Activated B cell treated with CpG ODN at 0.5 μM for 24 hours (primary cell): ENCODE data around the gene FAM234B. TPM values are rescaled to one million over a fixed set of nuclear protein-coding genes. Genes with fewer than 3 reads are reported as not detected.

Source experiments
- ATAC-seq: fragments of 200-7000 bp; cut with Tn5 transposase; one replicate; pipeline ENCODE4 v1.10.0; 2021; ENCODE audit warnings: low read depth, mild to moderate bottlenecking, moderate library complexity
- CTCF ChIA-PET: fragments of 350-600 bp; sonication (Branson Sonifier 250); formaldehyde crosslinking; loops from one replicate; lab custom pipeline; 2021; ENCODE audit warnings: antibody characterized with exemption; lab: Charles Lee
- POLR2A ChIA-PET: fragments of 350-600 bp; sonication (Branson Sonifier 250); formaldehyde crosslinking; loops from one replicate; lab custom pipeline; 2021; ENCODE audit warnings: antibody characterized with exemption; lab: Charles Lee
- DNase-seq: peaks from one replicate; pipeline ENCODE4 v3.0.0; 2022
- H3K27ac Mint-ChIP-seq: one replicate; pipeline ENCODE4 v1.8.0; 2020; ENCODE audit warnings: mixed read lengths
- H3K27me3 Mint-ChIP-seq: one replicate; pipeline ENCODE4 v1.8.0; 2021; ENCODE audit warnings: mixed read lengths
- H3K36me3 Mint-ChIP-seq: one replicate; pipeline ENCODE4 v1.8.0; 2021; ENCODE audit warnings: low read depth, mixed read lengths
- H3K4me1 Mint-ChIP-seq: one replicate; pipeline ENCODE4 v1.8.0; 2021; ENCODE audit warnings: mixed read lengths
- H3K4me3 Mint-ChIP-seq: one replicate; pipeline ENCODE4 v1.8.0; 2020; ENCODE audit warnings: mild to moderate bottlenecking, mixed read lengths
- H3K9me3 Mint-ChIP-seq: one replicate; pipeline ENCODE4 v1.8.0; 2020; ENCODE audit warnings: mixed read lengths
- intact Hi-C: fragments of 100-400 bp; cut with micrococcal nuclease; formaldehyde crosslinking; loops from one replicate; pipeline ENCODE4 v1.15.1; 2024
- total RNA-seq: library from RNA; stranded (reverse); gene quantifications from 2 replicates; pipeline ENCODE4 v1.2.3, GENCODE V29; 2022
- TF ChIP-seq, protein P1 (sequence below): fragments of 200-600 bp; IDR thresholded peaks from one replicate; pipeline ENCODE4 v1.8.0; 2022; ENCODE audit warnings: antibody characterized with exemption, mild to moderate bottlenecking

Gene FAM234B
- total RNA-seq, 1 donor from 2014 or later: 6.3 TPM

DNA sequence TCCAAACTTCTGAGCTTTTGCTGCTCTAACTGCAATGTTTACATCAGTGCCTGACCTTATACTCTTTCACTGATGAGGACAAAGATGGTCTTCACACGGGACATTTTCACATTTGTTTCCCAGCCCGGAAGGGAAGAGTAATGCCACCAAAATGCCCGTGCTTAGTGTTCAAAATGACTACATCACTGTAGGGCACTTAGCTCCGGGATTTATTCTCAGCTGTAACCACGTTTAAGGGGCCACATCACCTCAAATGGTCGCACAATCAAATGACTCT lies 56.4 kb downstream of the FAM234B start:
- peak overlapping the region; percentile 96 for H3K27ac Mint-ChIP-seq
- DNase-seq (no peak), ATAC-seq (no peak)
- peaks cover 63% of the 10 kb centered on the region for H3K4me1 Mint-ChIP-seq
- TF ChIP-seq, protein P1, sequence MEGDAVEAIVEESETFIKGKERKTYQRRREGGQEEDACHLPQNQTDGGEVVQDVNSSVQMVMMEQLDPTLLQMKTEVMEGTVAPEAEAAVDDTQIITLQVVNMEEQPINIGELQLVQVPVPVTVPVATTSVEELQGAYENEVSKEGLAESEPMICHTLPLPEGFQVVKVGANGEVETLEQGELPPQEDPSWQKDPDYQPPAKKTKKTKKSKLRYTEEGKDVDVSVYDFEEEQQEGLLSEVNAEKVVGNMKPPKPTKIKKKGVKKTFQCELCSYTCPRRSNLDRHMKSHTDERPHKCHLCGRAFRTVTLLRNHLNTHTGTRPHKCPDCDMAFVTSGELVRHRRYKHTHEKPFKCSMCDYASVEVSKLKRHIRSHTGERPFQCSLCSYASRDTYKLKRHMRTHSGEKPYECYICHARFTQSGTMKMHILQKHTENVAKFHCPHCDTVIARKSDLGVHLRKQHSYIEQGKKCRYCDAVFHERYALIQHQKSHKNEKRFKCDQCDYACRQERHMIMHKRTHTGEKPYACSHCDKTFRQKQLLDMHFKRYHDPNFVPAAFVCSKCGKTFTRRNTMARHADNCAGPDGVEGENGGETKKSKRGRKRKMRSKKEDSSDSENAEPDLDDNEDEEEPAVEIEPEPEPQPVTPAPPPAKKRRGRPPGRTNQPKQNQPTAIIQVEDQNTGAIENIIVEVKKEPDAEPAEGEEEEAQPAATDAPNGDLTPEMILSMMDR: no peak
- H3K9me3 Mint-ChIP-seq: no peaks in the 10 kb centered on the region
- H3K4me3 Mint-ChIP-seq: peak overlapping the region; percentile 83
- POLR2A ChIA-PET: interaction anchor here (1.0 to 2.0 kb wide), 4 partner anchors 49 to 1671 kb away, joined by 4 to 13 read pairs (median 6); partner anchors contain the start of gene FAM234B
- no peaks in the 10 kb centered on the region for H3K27me3 Mint-ChIP-seq
- H3K36me3 Mint-ChIP-seq: no peaks in the 10 kb centered on the region
- intact Hi-C loops: loop anchor here (2.0 to 10.0 kb wide), 10 partner anchors 52 to 1856 kb away; partner anchors contain the start of genes CDKN1B, CREBL2 and ETV6
- CTCF ChIA-PET: interaction anchor here (2.1 to 4.5 kb wide), 2 partner anchors 107 to 111 kb away, joined by 10 to 37 read pairs; no protein-coding TSS in a partner anchor

- DNase-seq (peak; percentile 94), ATAC-seq (peak; percentile 79)
- Mint-ChIP-seq H3K27ac (peak overlapping the region; percentile 96), H3K4me3 (peak overlapping the region; percentile 83), H3K4me1 (peaks cover 63% of the 10 kb centered on the region), H3K36me3 (no peaks in the 10 kb centered on the region), H3K9me3 (no peaks in the 10 kb centered on the region), H3K27me3 (no peaks in the 10 kb centered on the region)
- CTCF ChIA-PET: interaction anchor here (2.1 to 4.5 kb wide), 2 partner anchors 106 to 111 kb away, joined by 10 to 37 read pairs; no protein-coding TSS in a partner anchor
- intact Hi-C loops: loop anchor here (1.0 to 10.0 kb wide), 18 partner anchors 51 to 1856 kb away; partner anchors contain the start of genes BORCS5, CDKN1B, CREBL2 and DDX47
- TF ChIP-seq, protein P1: no peak
- POLR2A ChIA-PET: interaction anchor here (1.0 to 2.0 kb wide), 4 partner anchors 49 to 1670 kb away, joined by 4 to 13 read pairs (median 6); partner anchors contain the start of gene FAM234B
Observed at GRCh38 chr12:13100882-13101769, 56.9 kb downstream of the FAM234B start.

- TF ChIP-seq, protein P1: no peak
- Mint-ChIP-seq H3K36me3 (no peaks in the 10 kb centered on the region), H3K4me1 (peaks cover 63% of the 10 kb centered on the region), H3K9me3 (no peaks in the 10 kb centered on the region), H3K27ac (peak overlapping the region; percentile 93), H3K4me3 (peak overlapping the region; percentile 83), H3K27me3 (no peaks in the 10 kb centered on the region)
- POLR2A ChIA-PET: interaction anchor here (2.0 kb wide), 1 partner anchor 58 kb away, joined by 13 read pairs; the partner anchor contains the start of gene FAM234B
- ATAC-seq (no peak), DNase-seq (no peak)
- CTCF ChIA-PET: interaction anchor here (2.1 to 4.5 kb wide), 2 partner anchors 106 to 110 kb away, joined by 10 to 37 read pairs; no protein-coding TSS in a partner anchor
- intact Hi-C loops: loop anchor here (1.0 to 10.0 kb wide), 18 partner anchors 50 to 1855 kb away; partner anchors contain the start of genes BORCS5, CDKN1B, CREBL2 and DDX47
Observed at GRCh38 chr12:13101821-13102375, 57.7 kb downstream of the FAM234B start.

DNA sequence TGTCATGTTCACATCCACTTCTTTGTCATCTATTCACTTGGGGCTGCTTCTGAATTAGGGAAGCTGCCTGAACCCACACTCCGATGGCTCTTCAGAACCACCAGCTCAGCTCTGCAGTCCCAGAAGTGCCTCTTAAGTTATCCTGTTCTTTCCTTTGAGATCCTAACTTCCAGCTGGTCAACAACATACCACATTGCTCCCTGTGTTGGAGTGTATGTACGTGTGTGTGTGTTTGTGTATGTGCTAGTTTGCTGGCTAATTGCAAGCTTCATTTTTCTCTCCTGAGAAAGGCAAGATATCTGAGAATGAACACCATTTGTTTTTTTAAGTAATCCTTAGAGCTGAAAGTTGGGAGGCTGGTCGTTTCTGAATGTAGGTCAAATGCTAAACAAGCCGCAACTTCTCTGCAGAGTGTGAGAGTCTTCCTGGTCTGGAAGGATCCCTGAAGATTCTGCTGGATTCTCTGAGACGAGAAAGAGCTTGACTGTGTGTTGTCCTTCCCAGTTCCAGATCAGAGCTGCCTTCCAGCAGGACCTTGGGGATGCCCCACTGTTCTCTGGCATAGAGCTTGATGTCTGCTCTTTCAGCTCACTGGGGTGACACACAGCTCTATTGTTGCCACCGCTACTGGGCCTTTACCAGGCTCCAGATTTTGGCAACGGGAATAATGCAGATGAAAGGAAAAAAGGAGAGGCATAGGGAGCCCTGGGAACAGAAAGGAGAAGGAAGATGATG lies 58.4 kb downstream of the FAM234B start:
- CTCF ChIA-PET: interaction anchor here (4.5 kb wide), 1 partner anchor 109 kb away, joined by 37 read pairs; no protein-coding TSS in a partner anchor
- TF ChIP-seq, protein P1: no peak

More for the DNA sequence above, 58.4 kb downstream of the FAM234B start:
- Mint-ChIP-seq H3K36me3 (no peaks in the 10 kb centered on the region), H3K4me1 (peaks cover 56% of the 10 kb centered on the region), H3K4me3 (peak overlapping the region; percentile 83), H3K27ac (peak overlapping the region; percentile 93), H3K27me3 (no peaks in the 10 kb centered on the region), H3K9me3 (no peaks in the 10 kb centered on the region)
- intact Hi-C loops: loop anchor here (5.0 to 10.0 kb wide), 6 partner anchors 50 to 1512 kb away; partner anchors contain the start of genes CREBL2 and ETV6
- ATAC-seq: no peak
- DNase-seq: no peak
- POLR2A ChIA-PET: interaction anchor here (2.0 kb wide), 1 partner anchor 58 kb away, joined by 13 read pairs; the partner anchor contains the start of gene FAM234B
